HL-60 (cell line): ENCODE measurements around the gene TBC1D22A.

Experiments
- POLR2AphosphoS5 ChIP-seq: IDR thresholded peaks from 2 replicates; pipeline ENCODE4 v1.6.1; 2012; ENCODE audit warnings: low read depth
- TF ChIP-seq, protein P1 (sequence below): IDR thresholded peaks from one replicate; pipeline ENCODE4 v1.5.1; 2011; ENCODE audit warnings: low read length, control low read depth, inconsistent platforms; ENCODE audit not compliant: insufficient read depth
- TF ChIP-seq, protein P2 (sequence below): IDR thresholded peaks from 2 replicates; pipeline ENCODE4 v1.6.1; 2012; ENCODE audit warnings: low read depth; ENCODE audit not compliant: insufficient replicate concordance

- no peak for TF ChIP-seq POLR2AphosphoS5
- TF ChIP-seq, protein P1, sequence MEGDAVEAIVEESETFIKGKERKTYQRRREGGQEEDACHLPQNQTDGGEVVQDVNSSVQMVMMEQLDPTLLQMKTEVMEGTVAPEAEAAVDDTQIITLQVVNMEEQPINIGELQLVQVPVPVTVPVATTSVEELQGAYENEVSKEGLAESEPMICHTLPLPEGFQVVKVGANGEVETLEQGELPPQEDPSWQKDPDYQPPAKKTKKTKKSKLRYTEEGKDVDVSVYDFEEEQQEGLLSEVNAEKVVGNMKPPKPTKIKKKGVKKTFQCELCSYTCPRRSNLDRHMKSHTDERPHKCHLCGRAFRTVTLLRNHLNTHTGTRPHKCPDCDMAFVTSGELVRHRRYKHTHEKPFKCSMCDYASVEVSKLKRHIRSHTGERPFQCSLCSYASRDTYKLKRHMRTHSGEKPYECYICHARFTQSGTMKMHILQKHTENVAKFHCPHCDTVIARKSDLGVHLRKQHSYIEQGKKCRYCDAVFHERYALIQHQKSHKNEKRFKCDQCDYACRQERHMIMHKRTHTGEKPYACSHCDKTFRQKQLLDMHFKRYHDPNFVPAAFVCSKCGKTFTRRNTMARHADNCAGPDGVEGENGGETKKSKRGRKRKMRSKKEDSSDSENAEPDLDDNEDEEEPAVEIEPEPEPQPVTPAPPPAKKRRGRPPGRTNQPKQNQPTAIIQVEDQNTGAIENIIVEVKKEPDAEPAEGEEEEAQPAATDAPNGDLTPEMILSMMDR = no peak
- TF ChIP-seq, protein P2, sequence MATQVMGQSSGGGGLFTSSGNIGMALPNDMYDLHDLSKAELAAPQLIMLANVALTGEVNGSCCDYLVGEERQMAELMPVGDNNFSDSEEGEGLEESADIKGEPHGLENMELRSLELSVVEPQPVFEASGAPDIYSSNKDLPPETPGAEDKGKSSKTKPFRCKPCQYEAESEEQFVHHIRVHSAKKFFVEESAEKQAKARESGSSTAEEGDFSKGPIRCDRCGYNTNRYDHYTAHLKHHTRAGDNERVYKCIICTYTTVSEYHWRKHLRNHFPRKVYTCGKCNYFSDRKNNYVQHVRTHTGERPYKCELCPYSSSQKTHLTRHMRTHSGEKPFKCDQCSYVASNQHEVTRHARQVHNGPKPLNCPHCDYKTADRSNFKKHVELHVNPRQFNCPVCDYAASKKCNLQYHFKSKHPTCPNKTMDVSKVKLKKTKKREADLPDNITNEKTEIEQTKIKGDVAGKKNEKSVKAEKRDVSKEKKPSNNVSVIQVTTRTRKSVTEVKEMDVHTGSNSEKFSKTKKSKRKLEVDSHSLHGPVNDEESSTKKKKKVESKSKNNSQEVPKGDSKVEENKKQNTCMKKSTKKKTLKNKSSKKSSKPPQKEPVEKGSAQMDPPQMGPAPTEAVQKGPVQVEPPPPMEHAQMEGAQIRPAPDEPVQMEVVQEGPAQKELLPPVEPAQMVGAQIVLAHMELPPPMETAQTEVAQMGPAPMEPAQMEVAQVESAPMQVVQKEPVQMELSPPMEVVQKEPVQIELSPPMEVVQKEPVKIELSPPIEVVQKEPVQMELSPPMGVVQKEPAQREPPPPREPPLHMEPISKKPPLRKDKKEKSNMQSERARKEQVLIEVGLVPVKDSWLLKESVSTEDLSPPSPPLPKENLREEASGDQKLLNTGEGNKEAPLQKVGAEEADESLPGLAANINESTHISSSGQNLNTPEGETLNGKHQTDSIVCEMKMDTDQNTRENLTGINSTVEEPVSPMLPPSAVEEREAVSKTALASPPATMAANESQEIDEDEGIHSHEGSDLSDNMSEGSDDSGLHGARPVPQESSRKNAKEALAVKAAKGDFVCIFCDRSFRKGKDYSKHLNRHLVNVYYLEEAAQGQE = no peak
Observed at GRCh38 chr22:46845296-46846149, 83.1 kb downstream of the TBC1D22A start.
